Measurements from ENCODE around the gene RSPH3. TPM values are rescaled to one million over a fixed set of nuclear protein-coding genes. Genes with fewer than 3 reads are reported as not detected.

Gene RSPH3
- total RNA-seq, 4 donors from 2014 or later, result 4.7 to 11.2 (median 9.8) TPM

DNA sequence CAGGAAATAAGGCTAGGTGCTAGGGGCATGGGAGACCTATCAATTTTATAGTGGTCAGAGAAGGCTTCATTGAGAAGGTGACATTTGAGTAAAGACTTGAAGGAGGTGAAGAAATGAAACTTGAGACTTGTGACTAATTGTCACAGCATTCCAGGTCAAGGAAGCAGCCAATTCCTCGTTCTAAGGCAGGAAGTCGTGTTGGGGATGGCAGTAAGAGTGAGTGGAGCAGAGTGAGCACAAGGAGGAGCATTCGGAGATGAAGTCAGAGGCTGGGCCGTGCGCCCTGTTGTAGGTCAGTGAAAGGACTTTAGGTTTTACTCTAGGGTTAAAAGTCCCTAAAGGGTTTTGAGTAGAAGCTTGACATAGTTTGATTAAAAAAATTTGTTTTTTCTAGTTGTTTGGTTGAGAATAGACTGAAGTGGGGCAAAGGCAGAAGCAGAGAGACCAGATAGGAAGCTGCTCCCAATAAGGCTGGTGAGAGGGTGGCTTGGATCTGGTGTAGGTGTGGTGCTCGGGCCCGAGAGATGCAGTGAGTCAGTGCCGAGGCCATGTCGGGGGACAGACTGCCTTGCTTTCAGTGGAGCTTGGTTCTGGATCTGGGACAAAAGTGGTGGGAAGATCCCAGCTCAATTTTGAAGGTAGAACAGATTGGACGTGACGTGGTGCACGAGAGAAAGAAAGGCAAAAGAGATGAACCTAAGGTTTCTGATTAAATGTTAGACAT is 2.6 kb upstream of the RSPH3 start:
- TF ChIP-seq, protein P1, sequence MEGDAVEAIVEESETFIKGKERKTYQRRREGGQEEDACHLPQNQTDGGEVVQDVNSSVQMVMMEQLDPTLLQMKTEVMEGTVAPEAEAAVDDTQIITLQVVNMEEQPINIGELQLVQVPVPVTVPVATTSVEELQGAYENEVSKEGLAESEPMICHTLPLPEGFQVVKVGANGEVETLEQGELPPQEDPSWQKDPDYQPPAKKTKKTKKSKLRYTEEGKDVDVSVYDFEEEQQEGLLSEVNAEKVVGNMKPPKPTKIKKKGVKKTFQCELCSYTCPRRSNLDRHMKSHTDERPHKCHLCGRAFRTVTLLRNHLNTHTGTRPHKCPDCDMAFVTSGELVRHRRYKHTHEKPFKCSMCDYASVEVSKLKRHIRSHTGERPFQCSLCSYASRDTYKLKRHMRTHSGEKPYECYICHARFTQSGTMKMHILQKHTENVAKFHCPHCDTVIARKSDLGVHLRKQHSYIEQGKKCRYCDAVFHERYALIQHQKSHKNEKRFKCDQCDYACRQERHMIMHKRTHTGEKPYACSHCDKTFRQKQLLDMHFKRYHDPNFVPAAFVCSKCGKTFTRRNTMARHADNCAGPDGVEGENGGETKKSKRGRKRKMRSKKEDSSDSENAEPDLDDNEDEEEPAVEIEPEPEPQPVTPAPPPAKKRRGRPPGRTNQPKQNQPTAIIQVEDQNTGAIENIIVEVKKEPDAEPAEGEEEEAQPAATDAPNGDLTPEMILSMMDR (IDR thresholded peaks at IDR 0.05; ENCODE audit: low read depth), result no peak

DNA sequence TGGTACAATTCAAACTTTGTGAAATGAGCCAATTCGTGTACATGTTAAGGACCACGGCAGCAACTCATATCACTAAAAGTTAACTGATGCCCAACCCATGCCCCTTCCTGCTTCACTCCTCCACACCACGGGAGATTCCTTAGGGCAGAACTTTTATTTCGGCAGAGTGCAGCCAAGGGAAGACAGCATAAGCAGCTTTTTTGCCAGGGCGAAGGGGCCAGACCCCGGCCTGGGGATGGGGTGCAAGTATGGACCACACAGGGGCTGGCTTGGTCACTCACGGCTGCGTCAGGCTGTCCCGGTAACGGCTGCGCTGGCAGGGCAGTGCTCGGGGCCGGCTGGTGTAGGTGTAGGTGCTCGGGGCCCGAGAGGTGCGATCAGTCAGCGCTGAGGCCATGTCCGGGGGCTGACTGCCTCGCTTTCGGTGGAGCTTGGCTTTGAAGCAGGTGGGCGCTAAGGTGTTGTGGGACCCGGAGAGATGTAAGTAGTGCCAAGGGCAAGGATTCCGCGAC is 792 bp downstream of the RSPH3 start:
- TF ChIP-seq, protein P1 (IDR thresholded peaks at IDR 0.05; ENCODE audit: low read depth), result no peak

DNA sequence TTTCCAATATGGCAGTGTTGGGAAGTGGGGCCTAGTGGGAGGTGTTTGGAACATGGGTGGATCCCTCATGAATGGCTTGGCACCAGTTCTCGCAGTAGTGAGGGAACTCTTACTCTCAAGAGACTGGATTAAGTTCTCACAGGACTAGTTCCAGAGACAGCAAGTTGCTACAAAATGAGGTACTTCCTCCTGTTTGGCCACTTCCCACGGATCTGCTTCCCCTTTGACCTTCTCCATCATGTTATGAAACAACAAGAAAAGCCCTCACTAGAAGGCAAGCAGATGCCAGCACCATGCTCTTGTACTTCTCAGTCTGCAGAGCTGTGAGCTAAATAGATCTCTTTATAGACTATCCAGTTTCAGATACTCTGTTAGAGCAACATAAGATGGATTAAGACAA is 3.1 kb downstream of the RSPH3 start:
- TF ChIP-seq, protein P1 (IDR thresholded peaks at IDR 0.05; ENCODE audit: low read depth), result no peak

DNA sequence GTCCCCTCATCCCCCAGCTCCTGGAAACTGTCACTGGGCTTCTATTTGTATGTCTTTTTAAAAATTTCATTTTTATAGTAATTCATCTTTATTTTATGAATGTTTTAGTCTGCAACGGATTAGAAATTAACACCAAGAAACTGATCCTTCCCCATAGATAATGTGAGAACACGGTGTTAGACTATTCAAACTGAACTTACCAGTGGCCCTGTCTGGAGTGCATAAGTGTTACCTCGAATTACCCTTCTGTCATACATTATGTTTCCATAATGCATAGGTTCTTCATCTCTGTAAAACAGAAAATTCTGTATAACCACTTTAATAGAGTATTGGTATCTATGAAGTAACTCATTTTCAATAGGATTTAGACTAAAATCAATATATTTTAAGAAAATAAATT is 6.4 kb downstream of the RSPH3 start:
- TF ChIP-seq, protein P1 (IDR thresholded peaks at IDR 0.05; ENCODE audit: low read depth), result no peak

DNA sequence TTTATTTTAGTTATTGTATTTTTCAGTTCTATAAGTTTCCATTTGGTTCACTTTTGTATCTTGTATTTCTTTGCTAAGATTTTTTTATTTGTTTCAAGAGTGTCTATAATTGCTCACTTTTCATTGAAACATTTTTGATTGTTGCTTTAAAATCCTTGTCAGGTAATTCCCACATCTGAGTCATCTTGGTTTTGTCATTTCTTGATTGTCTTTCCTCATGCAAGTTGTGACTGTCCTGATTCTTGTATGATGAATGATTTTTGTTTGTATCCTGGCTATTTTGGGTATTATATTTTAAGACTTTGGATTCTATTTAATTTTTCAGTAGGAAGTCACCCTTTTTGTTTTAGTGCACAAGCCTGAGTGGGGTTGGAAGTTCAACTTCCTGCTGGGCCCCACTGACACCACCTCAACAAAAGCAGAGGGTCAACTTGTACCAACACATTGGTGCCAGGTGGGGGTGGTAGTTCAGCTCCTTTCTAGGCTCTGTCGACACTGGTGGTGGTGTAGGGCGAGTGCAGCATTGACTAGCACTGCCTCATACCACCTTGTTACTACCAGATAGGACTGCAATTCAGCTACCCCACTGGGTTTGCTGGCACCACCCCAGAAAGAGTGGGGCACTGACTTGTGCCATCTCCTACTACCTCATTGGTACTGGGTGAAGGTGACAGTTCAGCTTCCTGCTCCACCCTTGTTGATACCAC is 8.8 kb downstream of the RSPH3 start:
- TF ChIP-seq, protein P1 (IDR thresholded peaks at IDR 0.05; ENCODE audit: low read depth), result no peak

DNA sequence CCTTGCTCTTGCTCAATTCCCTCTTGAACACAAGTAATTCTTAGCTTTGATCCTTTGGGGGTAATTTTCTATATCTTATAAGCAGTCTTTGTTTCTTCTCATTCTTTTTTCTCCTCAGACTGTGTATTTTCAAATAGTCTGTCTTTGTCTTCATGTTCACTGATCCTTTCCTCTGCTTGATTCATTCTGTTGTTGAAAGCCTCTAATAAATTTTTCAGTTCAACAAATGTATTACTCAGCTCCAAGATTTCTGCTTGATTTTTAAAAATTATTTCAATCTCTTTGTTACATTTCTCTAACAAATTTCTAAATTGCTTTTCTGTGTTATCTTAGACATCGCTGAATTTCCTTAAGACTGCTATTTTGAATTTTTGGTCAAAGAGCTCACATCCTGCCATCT is 11.5 kb downstream of the RSPH3 start:
- TF ChIP-seq, protein P1 (IDR thresholded peaks at IDR 0.05; ENCODE audit: low read depth), result no peak

DNA sequence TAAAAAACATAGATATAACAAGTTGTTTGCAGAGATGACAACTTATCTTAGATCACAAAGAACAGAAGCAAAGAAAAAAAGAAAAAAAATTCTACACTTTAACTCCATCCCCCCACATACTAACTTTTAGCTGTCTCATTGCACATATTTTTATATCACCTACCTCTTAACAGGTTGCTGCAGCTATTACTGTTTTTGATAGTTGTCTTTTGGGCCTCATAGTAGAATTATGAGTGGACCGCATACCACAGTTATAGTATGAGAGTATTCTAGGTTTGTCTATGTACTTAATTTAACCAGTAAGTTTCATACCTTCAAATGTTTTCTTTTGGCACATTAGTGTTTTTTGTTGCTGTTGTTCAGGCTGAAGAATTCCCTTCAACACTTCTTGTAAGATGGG is 12.3 kb downstream of the RSPH3 start:
- TF ChIP-seq, protein P1 (IDR thresholded peaks at IDR 0.05; ENCODE audit: low read depth), result no peak

Measured in subcutaneous adipose tissue (tissue), 4 donors.